ENCODE data around the gene PTPRS.

Gene PTPRS

GRCh38 chr19:5305163-5305562 is 35.4 kb downstream of the PTPRS start:
- no peak overlapping the region for H3K4me2 ChIP-seq (ENCODE audit: insufficient read depth, low read length, poor library complexity, severe bottlenecking)
- H2AFZ ChIP-seq (ENCODE audit: low read length) = no peak overlapping the region
- H3K9ac ChIP-seq (ENCODE audit: low read depth, low read length, poor library complexity) = no peak overlapping the region
- no peak overlapping the region for H3K27ac ChIP-seq (replicated peaks; ENCODE audit: low read length)
- H2BK15ac ChIP-seq (ENCODE audit: low read length) = no peak overlapping the region
- H4K8ac ChIP-seq (ENCODE audit: low read depth, low read length) = no peak overlapping the region
- peaks cover 5% of the 10 kb centered on the region in 2 donors for H3K4me1 ChIP-seq (ENCODE audit: control insufficient read depth in 2 of 2, insufficient read depth in 1 of 2, low read depth in 1 of 2, low read length in 2 of 2)
- no peak overlapping the region for H3K4ac ChIP-seq (ENCODE audit: low read length)
- no peaks in the 10 kb centered on the region for H3K27me3 ChIP-seq (ENCODE audit: control insufficient read depth in 3 of 3, insufficient read depth in 3 of 3, low read depth in 1 of 3, low read length in 3 of 3)
- no peak overlapping the region for H2BK12ac ChIP-seq (ENCODE audit: low read length)
- H4K91ac ChIP-seq (ENCODE audit: low read depth, low read length, poor library complexity) = no peak overlapping the region
- no peak overlapping the region for H3K4me3 ChIP-seq (ENCODE audit: low read length in 2 of 2)
- peaks cover 5 to 31% of the 10 kb centered on the region in 2 donors for H3K36me3 ChIP-seq (replicated peaks in 1 of 2; ENCODE audit: control insufficient read depth in 2 of 2, insufficient read depth in 2 of 2, low read length in 2 of 2)
- no peak overlapping the region for H2AK5ac ChIP-seq (ENCODE audit: low read depth, low read length)
- no peak overlapping the region for H2BK5ac ChIP-seq (ENCODE audit: low read length)
- no peak overlapping the region for H3K14ac ChIP-seq (ENCODE audit: low read length)
- H2BK120ac ChIP-seq (ENCODE audit: low read depth, low read length) = no peak overlapping the region
- DNase-seq (ENCODE audit: low spot score) = no peak
- no peak overlapping the region for H3K23ac ChIP-seq (ENCODE audit: low read depth, low read length, poor library complexity)
- no peaks in the 10 kb centered on the region for H3K9me3 ChIP-seq (replicated peaks in 1 of 2; ENCODE audit: control insufficient read depth in 2 of 2, insufficient read depth in 1 of 2, low read depth in 1 of 2, low read length in 2 of 2)
- H3K79me1 ChIP-seq (ENCODE audit: low read depth, low read length) = peaks cover 35% of the 10 kb centered on the region
- H3K18ac ChIP-seq (ENCODE audit: low read length) = no peak overlapping the region
- no CpG with 5 or more reads among the region's 3 CpGs for WGBS, 2 donors (ENCODE audit: extremely low coverage in 2 of 2, insufficient read length in 2 of 2, insufficient replicate concordance in 1 of 2)

- H2BK15ac ChIP-seq (ENCODE audit: low read length) = no peak overlapping the region
- no CpG with 5 or more reads among the region's 6 CpGs for WGBS, 2 donors (ENCODE audit: extremely low coverage in 2 of 2, insufficient read length in 2 of 2, insufficient replicate concordance in 1 of 2)
These were observed 36.1 kb downstream of the PTPRS start for GRCh38 chr19:5304486-5304885.

GRCh38 chr19:5303208-5303607 is 37.4 kb downstream of the PTPRS start:
- no peaks in the 10 kb centered on the region for H3K9me3 ChIP-seq (replicated peaks in 1 of 2; ENCODE audit: control insufficient read depth in 2 of 2, insufficient read depth in 1 of 2, low read depth in 1 of 2, low read length in 2 of 2)
- no peak overlapping the region for H3K9ac ChIP-seq (ENCODE audit: low read depth, low read length, poor library complexity)
- peaks cover 6 to 25% of the 10 kb centered on the region in 2 donors for H3K36me3 ChIP-seq (replicated peaks in 1 of 2; ENCODE audit: control insufficient read depth in 2 of 2, insufficient read depth in 2 of 2, low read length in 2 of 2)
- H2AFZ ChIP-seq (ENCODE audit: low read length) = no peak overlapping the region
- no peak overlapping the region for H3K4ac ChIP-seq (ENCODE audit: low read length)
- H3K4me2 ChIP-seq (ENCODE audit: insufficient read depth, low read length, poor library complexity, severe bottlenecking) = no peak overlapping the region
- H3K18ac ChIP-seq (ENCODE audit: low read length) = no peak overlapping the region
- H3K4me1 ChIP-seq (ENCODE audit: control insufficient read depth in 2 of 2, insufficient read depth in 1 of 2, low read depth in 1 of 2, low read length in 2 of 2) = peaks cover 3 to 5% of the 10 kb centered on the region in 2 donors
- no peak overlapping the region for H3K27ac ChIP-seq (replicated peaks; ENCODE audit: low read length)
- H3K27me3 ChIP-seq (ENCODE audit: control insufficient read depth in 3 of 3, insufficient read depth in 3 of 3, low read depth in 1 of 3, low read length in 3 of 3) = no peaks in the 10 kb centered on the region
- no peak overlapping the region for H3K14ac ChIP-seq (ENCODE audit: low read length)
- DNase-seq (ENCODE audit: low spot score) = no peak
- WGBS, 2 donors (ENCODE audit: extremely low coverage in 2 of 2, insufficient read length in 2 of 2, insufficient replicate concordance in 1 of 2) = no CpG with 5 or more reads among the region's 7 CpGs
- H4K8ac ChIP-seq (ENCODE audit: low read depth, low read length) = no peak overlapping the region
- no peak overlapping the region for H2AK5ac ChIP-seq (ENCODE audit: low read depth, low read length)
- H4K91ac ChIP-seq (ENCODE audit: low read depth, low read length, poor library complexity) = no peak overlapping the region
- H2BK120ac ChIP-seq (ENCODE audit: low read depth, low read length) = no peak overlapping the region
- H2BK15ac ChIP-seq (ENCODE audit: low read length) = no peak overlapping the region
- H2BK12ac ChIP-seq (ENCODE audit: low read length) = no peak overlapping the region
- H3K23ac ChIP-seq (ENCODE audit: low read depth, low read length, poor library complexity) = peak overlapping the region; percentile 58
- H3K4me3 ChIP-seq (ENCODE audit: low read length in 2 of 2) = no peak overlapping the region
- peaks cover 30% of the 10 kb centered on the region for H3K79me1 ChIP-seq (ENCODE audit: low read depth, low read length)
- H2BK5ac ChIP-seq (ENCODE audit: low read length) = no peak overlapping the region

More at GRCh38 chr19:5304486-5304885, 36.1 kb downstream of the PTPRS start:
- no peak overlapping the region for H2AK5ac ChIP-seq (ENCODE audit: low read depth, low read length)
- no peak overlapping the region for H2AFZ ChIP-seq (ENCODE audit: low read length)
- H4K8ac ChIP-seq (ENCODE audit: low read depth, low read length) = no peak overlapping the region
- H2BK12ac ChIP-seq (ENCODE audit: low read length) = no peak overlapping the region
- H2BK5ac ChIP-seq (ENCODE audit: low read length) = no peak overlapping the region
- no peak overlapping the region for H3K27ac ChIP-seq (replicated peaks; ENCODE audit: low read length)
- peaks cover 6 to 31% of the 10 kb centered on the region in 2 donors for H3K36me3 ChIP-seq (replicated peaks in 1 of 2; ENCODE audit: control insufficient read depth in 2 of 2, insufficient read depth in 2 of 2, low read length in 2 of 2)
- H3K4me2 ChIP-seq (ENCODE audit: insufficient read depth, low read length, poor library complexity, severe bottlenecking) = no peak overlapping the region
- H3K4me3 ChIP-seq (ENCODE audit: low read length in 2 of 2) = no peak overlapping the region
- no peaks in the 10 kb centered on the region for H3K27me3 ChIP-seq (ENCODE audit: control insufficient read depth in 3 of 3, insufficient read depth in 3 of 3, low read depth in 1 of 3, low read length in 3 of 3)
- no peak overlapping the region for H2BK120ac ChIP-seq (ENCODE audit: low read depth, low read length)
- H4K91ac ChIP-seq (ENCODE audit: low read depth, low read length, poor library complexity) = no peak overlapping the region
- H3K79me1 ChIP-seq (ENCODE audit: low read depth, low read length) = peaks cover 31% of the 10 kb centered on the region
- H3K4me1 ChIP-seq (ENCODE audit: control insufficient read depth in 2 of 2, insufficient read depth in 1 of 2, low read depth in 1 of 2, low read length in 2 of 2) = peaks cover 5% of the 10 kb centered on the region in 2 donors
- no peaks in the 10 kb centered on the region for H3K9me3 ChIP-seq (replicated peaks in 1 of 2; ENCODE audit: control insufficient read depth in 2 of 2, insufficient read depth in 1 of 2, low read depth in 1 of 2, low read length in 2 of 2)
- H3K18ac ChIP-seq (ENCODE audit: low read length) = no peak overlapping the region
- no peak for DNase-seq (ENCODE audit: low spot score)
- no peak overlapping the region for H3K23ac ChIP-seq (ENCODE audit: low read depth, low read length, poor library complexity)
- H3K4ac ChIP-seq (ENCODE audit: low read length) = no peak overlapping the region
- no peak overlapping the region for H3K14ac ChIP-seq (ENCODE audit: low read length)
- no peak overlapping the region for H3K9ac ChIP-seq (ENCODE audit: low read depth, low read length, poor library complexity)

GRCh38 chr19:5302396-5302795 is 38.2 kb downstream of the PTPRS start:
- Histone ChIP-seq H2BK120ac (ENCODE audit: low read depth, low read length) (no peak overlapping the region), H3K14ac (ENCODE audit: low read length) (no peak overlapping the region), H2BK12ac (ENCODE audit: low read length) (no peak overlapping the region), H3K23ac (ENCODE audit: low read depth, low read length, poor library complexity) (no peak overlapping the region), H2BK5ac (ENCODE audit: low read length) (no peak overlapping the region), H3K4me2 (ENCODE audit: insufficient read depth, low read length, poor library complexity, severe bottlenecking) (no peak overlapping the region), H3K27me3 (ENCODE audit: control insufficient read depth in 3 of 3, insufficient read depth in 3 of 3, low read depth in 1 of 3, low read length in 3 of 3) (no peaks in the 10 kb centered on the region), H4K8ac (ENCODE audit: low read depth, low read length) (no peak overlapping the region), H3K36me3 (replicated peaks in 1 of 2; ENCODE audit: control insufficient read depth in 2 of 2, insufficient read depth in 2 of 2, low read length in 2 of 2) (peaks cover 7 to 19% of the 10 kb centered on the region in 2 donors), H2AFZ (ENCODE audit: low read length) (no peak overlapping the region), H3K4me3 (ENCODE audit: low read length in 2 of 2) (no peak overlapping the region), H3K18ac (ENCODE audit: low read length) (no peak overlapping the region), H3K4ac (ENCODE audit: low read length) (no peak overlapping the region), H4K91ac (ENCODE audit: low read depth, low read length, poor library complexity) (no peak overlapping the region), H3K4me1 (ENCODE audit: control insufficient read depth in 2 of 2, insufficient read depth in 1 of 2, low read depth in 1 of 2, low read length in 2 of 2) (peaks cover 3 to 5% of the 10 kb centered on the region in 2 donors), H2BK15ac (ENCODE audit: low read length) (no peak overlapping the region), H3K27ac (replicated peaks; ENCODE audit: low read length) (no peak overlapping the region), H2AK5ac (ENCODE audit: low read depth, low read length) (no peak overlapping the region), H3K9me3 (replicated peaks in 1 of 2; ENCODE audit: control insufficient read depth in 2 of 2, insufficient read depth in 1 of 2, low read depth in 1 of 2, low read length in 2 of 2) (no peaks in the 10 kb centered on the region), H3K9ac (ENCODE audit: low read depth, low read length, poor library complexity) (no peak overlapping the region), H3K79me1 (ENCODE audit: low read depth, low read length) (peaks cover 30% of the 10 kb centered on the region)
- no peak for DNase-seq (ENCODE audit: low spot score)
- no CpG with 5 or more reads among the region's 9 CpGs for WGBS, 2 donors (ENCODE audit: extremely low coverage in 2 of 2, insufficient read length in 2 of 2, insufficient replicate concordance in 1 of 2)
